Measurements from ENCODE around the gene DPM3.

DPM3 gene

GRCh38 chr1:155099331-155099730 is 41.0 kb downstream of the DPM3 start:
- Histone ChIP-seq H3K9ac (ENCODE audit: low read depth, low read length, poor library complexity, severe bottlenecking) (no peak overlapping the region), H3K4me3 (ENCODE audit: low read length, poor library complexity, severe bottlenecking) (no peak overlapping the region), H3K9me3 (ENCODE audit: insufficient read depth, low read depth, low read length) (no peaks in the 10 kb centered on the region), H3K36me3 (ENCODE audit: insufficient read depth, low read length) (no peaks in the 10 kb centered on the region), H4K20me1 (ENCODE audit: insufficient read depth, low read length, poor library complexity, severe bottlenecking) (no peaks in the 10 kb centered on the region), H3K4me2 (ENCODE audit: low read depth, low read length, poor library complexity, severe bottlenecking) (no peak overlapping the region), H3K4me1 (ENCODE audit: insufficient read depth, low read length, poor library complexity, severe bottlenecking) (no peaks in the 10 kb centered on the region), H3K9me2 (replicated peaks; ENCODE audit: low read depth, low read length) (no peaks in the 10 kb centered on the region), H3F3A (ENCODE audit: low read depth) (no peaks in the 10 kb centered on the region), H2AFZ (ENCODE audit: low read length) (no peak overlapping the region), H3K27me3 (ENCODE audit: insufficient read depth, low read length, poor library complexity, severe bottlenecking) (no peaks in the 10 kb centered on the region), H3K79me2 (ENCODE audit: insufficient read depth, low read length) (no peaks in the 10 kb centered on the region)
- TF ChIP-seq CTCF (conservative IDR thresholded peaks at IDR 0.05; ENCODE audit: low read length) (no peak), EZH2phosphoT487 (IDR thresholded peaks at IDR 0.05; ENCODE audit: borderline replicate concordance) (no peak)

GRCh38 chr1:155094622-155094948 is 45.7 kb downstream of the DPM3 start:
- no peaks in the 10 kb centered on the region for H4K20me1 ChIP-seq (ENCODE audit: insufficient read depth, low read length, poor library complexity, severe bottlenecking)
- no peak overlapping the region for H3K4me2 ChIP-seq (ENCODE audit: low read depth, low read length, poor library complexity, severe bottlenecking)
- H3K27me3 ChIP-seq (ENCODE audit: insufficient read depth, low read length, poor library complexity, severe bottlenecking), result no peaks in the 10 kb centered on the region
- no peaks in the 10 kb centered on the region for H3K9me3 ChIP-seq (ENCODE audit: insufficient read depth, low read depth, low read length)
- H3K4me3 ChIP-seq (ENCODE audit: low read length, poor library complexity, severe bottlenecking), result no peak overlapping the region
- H2AFZ ChIP-seq (ENCODE audit: low read length), result peak overlapping the region; percentile 7; the same call in 1 of the 2 replicates
- H3K4me1 ChIP-seq (ENCODE audit: insufficient read depth, low read length, poor library complexity, severe bottlenecking), result peaks cover 4% of the 10 kb centered on the region
- H3F3A ChIP-seq (ENCODE audit: low read depth), result no peaks in the 10 kb centered on the region
- no peak overlapping the region for H3K9ac ChIP-seq (ENCODE audit: low read depth, low read length, poor library complexity, severe bottlenecking)
- H3K79me2 ChIP-seq (ENCODE audit: insufficient read depth, low read length), result no peaks in the 10 kb centered on the region
- H3K36me3 ChIP-seq (ENCODE audit: insufficient read depth, low read length), result no peaks in the 10 kb centered on the region
- TF ChIP-seq CTCF (conservative IDR thresholded peaks at IDR 0.05; ENCODE audit: low read length) (no peak; the same call in 1 of the 2 replicates), EZH2phosphoT487 (IDR thresholded peaks at IDR 0.05; ENCODE audit: borderline replicate concordance) (no peak)
- H3K9me2 ChIP-seq (replicated peaks; ENCODE audit: low read depth, low read length), result no peaks in the 10 kb centered on the region

- TF ChIP-seq CTCF (conservative IDR thresholded peaks at IDR 0.05; ENCODE audit: low read length) (peak; percentile 54), EZH2phosphoT487 (IDR thresholded peaks at IDR 0.05; ENCODE audit: borderline replicate concordance) (no peak)
- Histone ChIP-seq H3K4me2 (ENCODE audit: low read depth, low read length, poor library complexity, severe bottlenecking) (no peak overlapping the region), H3K9me3 (ENCODE audit: insufficient read depth, low read depth, low read length) (no peaks in the 10 kb centered on the region), H3F3A (ENCODE audit: low read depth) (no peaks in the 10 kb centered on the region), H3K36me3 (ENCODE audit: insufficient read depth, low read length) (no peaks in the 10 kb centered on the region), H3K79me2 (ENCODE audit: insufficient read depth, low read length) (no peaks in the 10 kb centered on the region), H3K4me1 (ENCODE audit: insufficient read depth, low read length, poor library complexity, severe bottlenecking) (peaks cover 4% of the 10 kb centered on the region), H2AFZ (ENCODE audit: low read length) (peak overlapping the region; percentile 18; the same call in 1 of the 2 replicates), H4K20me1 (ENCODE audit: insufficient read depth, low read length, poor library complexity, severe bottlenecking) (no peaks in the 10 kb centered on the region), H3K9ac (ENCODE audit: low read depth, low read length, poor library complexity, severe bottlenecking) (no peak overlapping the region), H3K9me2 (replicated peaks; ENCODE audit: low read depth, low read length) (no peaks in the 10 kb centered on the region), H3K4me3 (ENCODE audit: low read length, poor library complexity, severe bottlenecking) (no peak overlapping the region), H3K27me3 (ENCODE audit: insufficient read depth, low read length, poor library complexity, severe bottlenecking) (no peaks in the 10 kb centered on the region)
Observed at GRCh38 chr1:155093911-155094621, 46.3 kb downstream of the DPM3 start.
